Vagina (tissue), 2 donors: ENCODE measurements around the gene PHYHIPL. TPM values are rescaled to one million over a fixed set of nuclear protein-coding genes. Genes with fewer than 3 reads are reported as not detected.

Experiments used
- DNase-seq, 2 donors: peaks; one replicate each; pipeline ENCODE4 v3.0.0-alpha.2; 2017; ENCODE audit errors: extremely low spot score in 2 of 2
- H3K27ac ChIP-seq: fragments of 200-600 bp; sonication (generic); one replicate; pipeline ENCODE4 v1.5.1; 2019
- H3K27me3 ChIP-seq: fragments of 200-600 bp; sonication (generic); one replicate; pipeline ENCODE4 v1.5.1; 2019
- H3K36me3 ChIP-seq, 2 donors: fragments of 200-600 bp; sonication (generic); one replicate each; pipeline ENCODE4 v1.5.1; 2017 to 2019
- H3K4me1 ChIP-seq: fragments of 200-600 bp; sonication (generic); one replicate; pipeline ENCODE4 v1.5.1; 2019
- H3K4me3 ChIP-seq, 2 donors: fragments of 200-600 bp; sonication (generic); 1 replicate in 1 of 2; 2 replicates in 1 of 2; pipeline ENCODE4 v1.5.1; 2016 to 2019
- H3K9me3 ChIP-seq: fragments of 200-600 bp; sonication (generic); one replicate; pipeline ENCODE4 v1.5.1; 2019
- POLR2A ChIP-seq, 2 donors: fragments of 450-650 bp; IDR thresholded peaks; one replicate each; pipeline ENCODE4 v1.6.1; 2017; ENCODE audit warnings: antibody characterized with exemption in 2 of 2, mild to moderate bottlenecking in 2 of 2, moderate library complexity in 2 of 2
- POLR2AphosphoS5 ChIP-seq, 2 donors: sonication (generic); formaldehyde crosslinking; IDR thresholded peaks; one replicate each; pipeline ENCODE4 v1.9.0; 2017; ENCODE audit warnings: antibody characterized with exemption in 2 of 2, mild to moderate bottlenecking in 2 of 2, low read depth in 1 of 2; ENCODE audit not compliant: insufficient read depth in 1 of 2
- intact Hi-C: fragments of 100-400 bp; cut with DNase I; formaldehyde crosslinking; loops from one replicate; pipeline ENCODE4 v1.15.1; 2023
- total RNA-seq: library from RNA; depleted of rRNA; stranded (reverse); fragments of >200 nt; gene quantifications from one replicate; pipeline ENCODE4 v1.2.3, GENCODE V29; 2016
- TF ChIP-seq, protein P1 (sequence below), 3 experiments: fragments of 450-650 bp in 2 of 3; fragments of 200-600 bp in 1 of 3; sonication (generic) in 1 of 3; IDR thresholded peaks; one replicate each; pipeline ENCODE4 v1.5.1; 2017 to 2019; ENCODE audit warnings: antibody characterized with exemption in 3 of 3, mild to moderate bottlenecking in 2 of 3, moderate library complexity in 2 of 3

The PHYHIPL gene
- total RNA-seq, 1 donor from 2014 or later, result 2.0 TPM

DNA sequence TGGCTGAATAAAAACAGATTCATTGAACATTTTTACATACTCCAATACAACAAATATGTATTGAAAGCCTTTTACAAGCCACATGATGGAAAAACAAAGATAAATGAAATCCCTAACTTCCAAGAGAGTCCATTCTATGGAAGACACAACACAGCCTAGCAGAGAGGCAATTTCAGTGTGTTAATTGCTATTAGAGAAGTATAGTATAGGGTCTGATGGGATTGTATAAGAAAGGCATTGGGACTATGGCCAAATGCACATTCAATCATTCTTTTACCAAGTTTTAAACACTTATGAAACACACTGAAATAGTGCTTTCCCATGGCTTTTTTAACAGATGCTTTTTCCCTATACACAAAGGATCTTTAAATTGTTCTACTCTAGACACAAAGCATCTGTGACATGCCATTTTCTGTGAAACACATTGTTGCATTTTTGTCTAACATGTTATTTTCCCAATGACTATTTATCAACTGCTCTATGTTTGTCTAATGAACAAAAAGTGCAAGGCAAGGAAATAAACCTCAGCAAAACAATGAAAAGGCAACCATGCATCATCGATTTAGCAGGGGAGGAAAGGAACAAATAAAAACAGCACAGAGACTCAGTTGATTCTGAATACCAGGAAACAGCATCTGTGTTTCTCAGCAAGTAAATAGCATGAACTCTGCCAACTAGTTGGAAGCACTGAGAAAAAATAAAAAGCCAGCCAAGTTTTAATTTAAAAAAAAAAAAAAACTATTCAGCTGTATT lies 42.4 kb upstream of the PHYHIPL start:
- DNase-seq, result no peak
- Histone ChIP-seq H3K27ac (no peak overlapping the region), H3K9me3 (no peaks in the 10 kb centered on the region), H3K36me3 (no peaks in the 10 kb centered on the region), H3K27me3 (no peaks in the 10 kb centered on the region), H3K4me1 (no peaks in the 10 kb centered on the region), H3K4me3 (no peak overlapping the region)
- TF ChIP-seq POLR2AphosphoS5 (IDR thresholded peaks at IDR 0.05; ENCODE audit: insufficient read depth in 1 of 2, low read depth in 1 of 2) (no peak), POLR2A (IDR thresholded peaks at IDR 0.05) (no peak)
- TF ChIP-seq, protein P1, sequence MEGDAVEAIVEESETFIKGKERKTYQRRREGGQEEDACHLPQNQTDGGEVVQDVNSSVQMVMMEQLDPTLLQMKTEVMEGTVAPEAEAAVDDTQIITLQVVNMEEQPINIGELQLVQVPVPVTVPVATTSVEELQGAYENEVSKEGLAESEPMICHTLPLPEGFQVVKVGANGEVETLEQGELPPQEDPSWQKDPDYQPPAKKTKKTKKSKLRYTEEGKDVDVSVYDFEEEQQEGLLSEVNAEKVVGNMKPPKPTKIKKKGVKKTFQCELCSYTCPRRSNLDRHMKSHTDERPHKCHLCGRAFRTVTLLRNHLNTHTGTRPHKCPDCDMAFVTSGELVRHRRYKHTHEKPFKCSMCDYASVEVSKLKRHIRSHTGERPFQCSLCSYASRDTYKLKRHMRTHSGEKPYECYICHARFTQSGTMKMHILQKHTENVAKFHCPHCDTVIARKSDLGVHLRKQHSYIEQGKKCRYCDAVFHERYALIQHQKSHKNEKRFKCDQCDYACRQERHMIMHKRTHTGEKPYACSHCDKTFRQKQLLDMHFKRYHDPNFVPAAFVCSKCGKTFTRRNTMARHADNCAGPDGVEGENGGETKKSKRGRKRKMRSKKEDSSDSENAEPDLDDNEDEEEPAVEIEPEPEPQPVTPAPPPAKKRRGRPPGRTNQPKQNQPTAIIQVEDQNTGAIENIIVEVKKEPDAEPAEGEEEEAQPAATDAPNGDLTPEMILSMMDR (IDR thresholded peaks at IDR 0.05), result no peak
- intact Hi-C loops, result no loop called here

DNA sequence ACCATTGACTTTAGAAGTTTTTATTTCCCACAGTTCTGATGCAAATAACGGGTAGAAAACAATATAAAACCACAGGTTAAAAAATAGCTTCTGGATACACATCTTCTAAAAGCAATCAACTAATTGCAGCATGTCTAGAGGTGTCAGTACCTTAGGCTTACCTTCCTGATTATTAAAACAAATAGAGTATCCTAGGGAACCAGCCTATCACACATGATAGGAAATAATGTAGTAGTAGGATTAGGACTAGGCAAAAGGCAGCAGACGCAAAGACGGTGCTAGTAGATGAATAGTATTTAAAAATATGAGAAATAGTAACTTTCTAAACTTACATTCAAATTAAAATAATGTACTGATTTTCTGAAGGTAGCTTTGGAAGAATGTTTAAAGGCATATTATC lies 41.7 kb upstream of the PHYHIPL start:
- Histone ChIP-seq H3K27me3 (no peaks in the 10 kb centered on the region), H3K4me1 (no peaks in the 10 kb centered on the region), H3K9me3 (no peaks in the 10 kb centered on the region), H3K27ac (no peak overlapping the region), H3K4me3 (no peak overlapping the region), H3K36me3 (no peaks in the 10 kb centered on the region)
- TF ChIP-seq, protein P1 (IDR thresholded peaks at IDR 0.05), result no peak
- TF ChIP-seq POLR2AphosphoS5 (IDR thresholded peaks at IDR 0.05; ENCODE audit: insufficient read depth in 1 of 2, low read depth in 1 of 2) (no peak), POLR2A (IDR thresholded peaks at IDR 0.05) (no peak)
- no peak for DNase-seq
- intact Hi-C loops, result no loop called here

DNA sequence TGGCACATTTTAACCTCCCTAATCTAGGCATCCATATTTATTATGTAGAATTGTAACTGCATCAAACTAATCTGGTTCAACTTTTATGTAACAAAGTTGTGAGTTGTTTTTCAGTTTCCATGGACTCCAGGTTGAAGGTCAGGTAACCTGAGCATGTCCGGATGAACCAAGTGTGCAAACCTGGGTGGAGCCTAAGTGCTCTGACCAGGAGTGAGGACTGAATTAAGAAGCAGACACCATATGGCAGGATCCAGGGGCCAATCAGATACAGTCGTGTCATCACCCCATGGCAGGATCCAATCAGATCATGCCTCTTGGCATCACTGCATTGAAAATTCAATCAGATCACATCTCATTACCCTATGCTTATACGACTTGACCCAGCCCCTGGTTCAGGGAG lies 41.2 kb upstream of the PHYHIPL start:
- intact Hi-C loops, result no loop called here
- H3K4me3 ChIP-seq, result no peak overlapping the region
- TF ChIP-seq POLR2AphosphoS5 (IDR thresholded peaks at IDR 0.05; ENCODE audit: insufficient read depth in 1 of 2, low read depth in 1 of 2) (no peak), POLR2A (IDR thresholded peaks at IDR 0.05) (no peak)
- TF ChIP-seq, protein P1 (IDR thresholded peaks at IDR 0.05), result no peak
- H3K4me1 ChIP-seq, result no peaks in the 10 kb centered on the region
- no peaks in the 10 kb centered on the region for H3K36me3 ChIP-seq
- DNase-seq, result no peak
- no peaks in the 10 kb centered on the region for H3K27me3 ChIP-seq
- no peak overlapping the region for H3K27ac ChIP-seq
- no peaks in the 10 kb centered on the region for H3K9me3 ChIP-seq

DNA sequence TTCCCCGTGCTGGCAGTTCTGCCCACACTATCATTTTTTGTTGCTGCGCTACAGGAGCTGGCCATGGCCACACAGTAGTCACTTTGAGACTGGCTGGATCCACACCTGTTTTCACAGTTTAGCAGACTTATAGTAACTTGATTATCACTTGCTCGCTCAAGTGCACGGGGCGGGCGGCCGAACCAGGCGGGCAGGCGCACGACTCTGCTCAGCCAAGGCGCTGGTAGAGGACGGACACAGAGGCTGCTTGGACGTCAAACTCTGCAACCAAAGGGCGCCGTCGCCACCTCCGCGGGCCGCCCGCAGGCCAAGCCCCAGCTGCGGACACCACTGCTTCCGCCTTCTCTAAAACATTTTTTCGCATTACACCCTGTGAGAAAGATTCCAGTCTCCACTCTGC lies 38.4 kb upstream of the PHYHIPL start:
- Histone ChIP-seq H3K4me1 (no peaks in the 10 kb centered on the region), H3K27ac (no peak overlapping the region), H3K36me3 (no peaks in the 10 kb centered on the region), H3K9me3 (no peaks in the 10 kb centered on the region), H3K27me3 (no peaks in the 10 kb centered on the region), H3K4me3 (no peak overlapping the region)
- intact Hi-C loops, result no loop called here
- no peak for DNase-seq
- TF ChIP-seq POLR2A (IDR thresholded peaks at IDR 0.05) (no peak), POLR2AphosphoS5 (IDR thresholded peaks at IDR 0.05; ENCODE audit: insufficient read depth in 1 of 2, low read depth in 1 of 2) (no peak)
- TF ChIP-seq, protein P1 (IDR thresholded peaks at IDR 0.05), result no peak

DNA sequence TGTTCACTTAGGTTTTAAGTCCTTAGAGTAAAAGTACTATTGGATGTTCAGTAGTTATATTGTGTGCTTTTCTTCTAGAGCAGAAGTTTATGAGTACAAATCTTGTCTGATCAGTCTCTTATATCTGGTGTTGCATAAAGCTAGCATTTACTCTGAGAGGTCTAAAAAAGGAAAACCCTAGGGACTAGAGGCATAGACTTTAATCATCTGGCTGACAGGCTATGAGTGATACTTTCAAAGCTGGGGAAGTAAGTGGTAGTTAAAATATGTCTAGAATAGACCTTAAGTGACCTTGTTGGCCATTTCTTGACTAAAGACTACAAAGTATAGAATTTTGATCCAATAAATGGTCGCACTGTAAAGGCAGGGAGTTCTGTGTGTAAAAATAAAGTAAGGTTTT lies 32.9 kb upstream of the PHYHIPL start:
- Histone ChIP-seq H3K36me3 (no peaks in the 10 kb centered on the region), H3K4me3 (no peak overlapping the region), H3K27ac (no peak overlapping the region), H3K4me1 (no peaks in the 10 kb centered on the region), H3K9me3 (no peaks in the 10 kb centered on the region), H3K27me3 (no peaks in the 10 kb centered on the region)
- no peak for DNase-seq
- intact Hi-C loops, result no loop called here
- TF ChIP-seq POLR2AphosphoS5 (IDR thresholded peaks at IDR 0.05; ENCODE audit: insufficient read depth in 1 of 2, low read depth in 1 of 2) (no peak), POLR2A (IDR thresholded peaks at IDR 0.05) (no peak)
- TF ChIP-seq, protein P1 (IDR thresholded peaks at IDR 0.05), result no peak
